NCI-H1417 treated with DMSO at 0.1 percent for 48 hours (cell line): ENCODE measurements around the gene MYL3.

Experiments
- DNase-seq: peaks from one replicate; lab custom pipeline; 2025; lab: John Stamatoyannopoulos, UW

The MYL3 gene

GRCh38 chr3:46883054-46883829 is 20.0 kb upstream of the MYL3 start:
- no peak for DNase-seq

- DNase-seq: no peak
Measured at GRCh38 chr3:46882377-46883053, 19.3 kb upstream of the MYL3 start.

- no peak for DNase-seq
Measured at GRCh38 chr3:46881596-46882376, 18.5 kb upstream of the MYL3 start.

- no peak for DNase-seq
Measured at GRCh38 chr3:46880884-46881595, 17.8 kb upstream of the MYL3 start.

GRCh38 chr3:46878781-46879436 is 15.7 kb upstream of the MYL3 start:
- no peak for DNase-seq

- DNase-seq: no peak
Measured at GRCh38 chr3:46877406-46878125, 14.3 kb upstream of the MYL3 start, which contains the start of gene PTH1R. Gene PTH1R (plus strand): TSS chr3:46877721. CDS start chr3:46883560, 5,839 bp downstream.

- no peak for DNase-seq
Measured at GRCh38 chr3:46876313-46877300, 13.4 kb upstream of the MYL3 start.

GRCh38 chr3:46875560-46875959 is 12.3 kb upstream of the MYL3 start:
- DNase-seq: no peak

GRCh38 chr3:46874430-46874829 is 11.2 kb upstream of the MYL3 start:
- DNase-seq: no peak

- no peak for DNase-seq
Measured at GRCh38 chr3:46873521-46873920, 10.3 kb upstream of the MYL3 start.

GRCh38 chr3:46871222-46871621 is 8.0 kb upstream of the MYL3 start:
- DNase-seq: no peak

- no peak for DNase-seq
Measured at GRCh38 chr3:46870651-46871050, 7.4 kb upstream of the MYL3 start.

GRCh38 chr3:46869440-46869839 is 6.2 kb upstream of the MYL3 start:
- no peak for DNase-seq

- DNase-seq: no peak
Measured at GRCh38 chr3:46868948-46869347, 5.7 kb upstream of the MYL3 start.

GRCh38 chr3:46868287-46868686 is 5.0 kb upstream of the MYL3 start:
- no peak for DNase-seq

GRCh38 chr3:46867550-46867898 is 4.3 kb upstream of the MYL3 start:
- no peak for DNase-seq

GRCh38 chr3:46866720-46867549 is 3.7 kb upstream of the MYL3 start:
- DNase-seq: no peak

- no peak for DNase-seq
Measured at GRCh38 chr3:46866032-46866595, 2.9 kb upstream of the MYL3 start.
